Inflammatory macrophage treated with lipopolysaccharide for 1 hour (primary cell): ENCODE results near the gene COL2A1.

Experiments
- DNase-seq, 2 donors: peaks; one replicate each; pipeline ENCODE4 v3.0.0-alpha.2; 2020 to 2022

The COL2A1 gene

GRCh38 chr12:48029491-48030172 is 25.4 kb upstream of the COL2A1 start:
- DNase-seq: peak; percentile 4 to 20

- no peak for DNase-seq
Measured at GRCh38 chr12:48028541-48029431, 24.5 kb upstream of the COL2A1 start.

- DNase-seq: no peak
Measured at GRCh38 chr12:48027183-48028002, 23.1 kb upstream of the COL2A1 start.

DNA sequence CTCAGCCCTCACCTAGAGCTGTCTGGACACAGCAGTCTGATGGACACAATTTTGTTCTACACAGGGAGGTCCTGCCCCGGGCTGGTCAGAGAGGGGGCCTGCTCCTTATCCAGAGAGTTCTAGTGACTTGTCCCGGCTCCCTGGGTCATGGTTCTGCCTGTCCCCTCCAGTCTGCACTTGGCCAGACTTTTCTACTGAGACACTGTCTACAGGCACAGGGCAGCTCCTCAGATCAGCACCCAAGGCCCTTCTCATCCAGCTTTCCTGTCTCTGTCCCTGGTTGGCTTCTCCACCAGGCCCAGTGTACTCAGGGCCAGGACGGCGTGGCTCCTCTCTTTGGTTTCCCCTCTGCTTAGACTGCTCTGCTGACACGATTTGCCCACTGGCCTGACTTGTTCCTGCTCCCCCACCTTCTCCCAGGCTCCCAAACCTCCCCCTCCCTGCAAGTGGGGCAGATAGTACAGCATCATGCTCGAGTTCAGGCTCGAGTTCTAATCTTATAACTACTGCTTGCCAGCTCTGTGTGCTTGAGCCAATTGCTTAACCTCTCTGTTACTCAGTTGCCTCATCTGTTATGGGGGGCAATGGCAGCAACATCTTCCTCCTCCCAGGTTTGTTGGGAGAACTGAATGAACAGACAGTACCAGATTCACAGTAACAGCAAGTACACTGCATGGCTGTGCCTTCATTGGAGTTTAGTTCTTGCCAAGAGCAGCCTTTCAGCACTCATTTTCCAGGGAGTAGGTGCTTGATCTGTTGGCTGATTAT is 22.0 kb upstream of the COL2A1 start:
- no peak for DNase-seq

- no peak for DNase-seq
Measured at GRCh38 chr12:48025281-48025680, 21.0 kb upstream of the COL2A1 start.

- no peak for DNase-seq
Measured at GRCh38 chr12:48024735-48025134, 20.5 kb upstream of the COL2A1 start.

DNA sequence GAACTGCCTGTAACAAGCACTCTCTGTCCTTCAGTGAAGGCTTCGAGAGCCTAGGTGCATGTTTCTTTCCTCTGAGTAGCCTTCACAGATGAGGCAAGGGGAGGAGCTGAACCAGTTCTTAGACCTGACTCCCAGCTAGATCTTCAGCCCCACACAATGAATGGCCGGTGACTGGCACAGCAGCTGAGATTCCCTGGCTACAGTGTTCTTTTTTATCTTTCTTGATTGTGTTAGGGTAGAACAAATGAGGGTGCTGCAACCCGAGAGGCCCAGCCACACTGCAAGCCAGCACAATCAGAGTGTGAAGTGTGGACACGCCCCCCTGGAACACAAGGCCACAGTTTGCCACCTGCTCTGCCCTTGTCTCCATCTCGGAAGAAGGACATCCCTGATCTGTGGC is 19.1 kb upstream of the COL2A1 start:
- no peak for DNase-seq

DNA sequence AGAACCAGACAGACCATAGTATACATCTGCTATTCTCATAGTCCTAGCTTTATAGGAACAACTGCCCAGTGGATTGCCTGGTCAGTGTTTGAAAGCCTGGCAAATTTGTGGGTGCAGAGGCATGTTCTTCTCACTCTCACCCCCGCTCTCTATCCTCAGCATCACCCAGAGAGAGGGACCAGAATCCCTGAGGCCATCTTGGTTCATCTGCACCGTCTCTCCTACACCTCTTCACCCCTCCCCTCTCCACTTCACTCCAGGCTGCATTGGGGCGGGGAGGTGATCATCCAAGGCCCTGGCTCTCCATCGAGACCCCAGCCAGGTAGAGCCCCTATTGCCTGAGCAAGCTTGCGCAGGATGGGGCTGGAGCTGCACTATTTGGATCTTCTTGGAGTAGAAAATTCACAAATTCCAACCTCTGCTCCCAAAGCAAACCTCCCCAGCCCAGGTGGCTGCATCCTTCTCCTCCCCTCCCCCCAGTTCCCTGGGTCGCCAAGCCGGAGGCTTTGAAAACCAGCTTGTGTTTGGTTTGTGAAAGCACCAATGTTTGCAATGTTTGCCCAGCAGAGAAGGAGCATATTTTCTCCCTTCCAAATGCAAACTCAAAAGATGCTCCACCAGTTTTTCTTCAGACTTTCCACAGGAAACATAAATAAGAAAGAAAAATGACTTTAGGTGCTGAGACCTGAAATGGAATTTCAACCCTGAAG is 18.6 kb upstream of the COL2A1 start:
- no peak for DNase-seq

DNA sequence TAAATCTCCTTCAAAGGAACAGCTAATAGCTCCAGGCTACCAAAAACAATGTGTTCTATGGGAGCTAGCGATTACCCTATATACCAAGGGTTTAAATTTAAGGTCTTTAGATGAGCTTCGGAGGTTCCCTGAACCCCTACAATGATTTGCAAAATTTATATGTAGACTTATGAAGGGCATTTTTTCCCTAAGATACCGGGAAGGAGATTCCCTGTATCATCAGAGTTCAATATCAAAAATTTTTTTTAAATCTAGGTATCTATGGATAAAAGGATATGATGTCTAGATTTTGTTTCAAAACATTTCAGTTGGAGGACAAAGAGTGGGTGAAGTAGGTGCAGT is 17.9 kb upstream of the COL2A1 start:
- no peak for DNase-seq

- no peak for DNase-seq
Measured at GRCh38 chr12:48021485-48022179, 17.4 kb upstream of the COL2A1 start.

DNA sequence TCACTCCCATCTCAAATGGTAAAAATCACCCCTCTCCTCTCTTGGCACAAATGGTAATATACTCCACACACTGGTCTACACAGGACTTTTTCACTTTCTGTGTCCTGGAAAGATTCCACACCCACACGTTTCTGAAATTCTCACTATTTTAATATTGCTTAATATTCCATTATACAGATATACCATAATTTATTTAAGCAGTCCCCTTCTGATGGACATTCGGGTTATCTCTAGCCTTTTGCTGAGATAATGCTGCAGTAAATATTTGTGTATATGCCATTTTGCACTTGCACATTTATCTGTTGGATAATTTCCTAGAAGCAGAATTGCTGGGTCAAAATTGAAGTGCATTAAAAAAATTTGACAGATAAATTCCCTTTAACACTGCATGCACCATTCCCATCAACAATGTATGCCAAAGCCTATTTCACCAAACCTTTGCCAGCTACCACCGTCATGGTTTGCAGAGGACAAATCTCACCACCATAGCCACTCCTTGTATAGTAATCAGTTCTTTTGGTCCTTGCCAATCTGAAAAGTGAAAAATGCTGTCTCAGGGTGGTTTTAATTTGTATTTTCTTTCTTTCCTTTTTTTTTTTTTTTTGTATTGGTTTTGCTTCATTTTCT is 15.5 kb upstream of the COL2A1 start:
- DNase-seq: no peak

- no peak for DNase-seq
Measured at GRCh38 chr12:48018618-48018995, 14.3 kb upstream of the COL2A1 start.

- DNase-seq: no peak
Measured at GRCh38 chr12:48017921-48018617, 13.8 kb upstream of the COL2A1 start.

DNA sequence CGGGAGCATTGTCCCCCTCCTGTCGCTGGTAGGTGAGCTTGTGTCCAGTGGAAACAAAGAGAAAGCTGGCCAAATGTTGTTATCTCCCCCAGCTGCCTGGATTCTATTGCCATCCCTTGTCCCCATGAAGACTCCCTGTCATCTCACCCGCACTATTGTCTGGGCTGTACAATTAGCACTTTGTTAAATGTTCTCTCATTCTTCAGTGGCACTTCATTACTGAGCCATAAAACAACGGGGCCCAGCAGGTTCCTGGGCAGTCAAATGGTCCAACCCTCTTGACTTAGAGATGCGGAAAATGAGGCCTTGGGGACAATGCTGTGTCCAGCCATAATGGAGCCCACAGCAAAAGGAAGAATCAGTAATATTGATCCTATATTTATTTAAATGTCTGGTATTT is 13.2 kb upstream of the COL2A1 start:
- DNase-seq: no peak

GRCh38 chr12:48016373-48017020 is 12.2 kb upstream of the COL2A1 start:
- no peak for DNase-seq

GRCh38 chr12:48015954-48016353 is 11.7 kb upstream of the COL2A1 start:
- DNase-seq: no peak

DNA sequence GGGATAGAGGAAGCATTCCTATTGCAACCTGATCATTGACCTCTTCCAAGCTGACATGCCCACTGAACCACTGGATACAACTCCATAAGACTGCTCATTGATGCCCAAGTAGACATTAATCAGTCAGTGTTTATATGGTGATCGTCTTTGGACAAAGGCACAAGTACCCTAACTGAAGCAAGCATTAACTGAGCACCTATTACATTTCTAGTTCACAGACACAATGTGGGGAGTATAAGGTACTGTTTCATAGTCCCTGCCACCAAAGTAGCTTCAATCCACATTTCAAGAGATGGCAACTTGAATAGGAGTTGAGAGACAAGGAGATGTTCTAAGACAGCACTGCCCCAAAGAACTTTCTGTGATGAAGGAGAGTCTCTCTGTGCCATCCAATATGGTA is 10.9 kb upstream of the COL2A1 start:
- DNase-seq: no peak

GRCh38 chr12:48013287-48013686 is 9.0 kb upstream of the COL2A1 start:
- DNase-seq: no peak

DNA sequence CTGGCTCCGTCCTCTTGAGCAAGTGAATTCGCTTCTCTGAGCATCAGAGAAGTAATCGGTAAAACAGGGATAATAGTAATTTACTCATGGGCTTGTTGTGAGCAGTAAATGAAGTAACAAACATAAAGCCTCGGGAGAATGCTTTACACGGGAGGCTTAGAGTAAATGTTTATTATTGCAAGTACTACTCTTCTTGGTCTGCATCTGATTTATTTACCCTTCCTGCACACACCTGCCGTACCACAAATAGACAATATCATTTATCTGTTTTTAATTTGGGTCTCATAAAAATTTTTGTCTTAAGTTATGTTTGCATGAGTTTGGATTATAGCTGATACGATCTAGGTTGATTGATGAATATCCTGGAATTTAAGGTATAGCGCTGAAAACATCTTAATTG is 7.8 kb upstream of the COL2A1 start:
- no peak for DNase-seq
